DND-41 (cell line): ENCODE measurements around the gene HACD2.

Experiments used
- ATAC-seq: fragments of 200-7000 bp; cut with Tn5 transposase; 3 replicates; pipeline ENCODE4 v1.9.1; 2021; ENCODE audit warnings: low read depth; ENCODE audit not compliant: insufficient read depth
- DNase-seq: peaks from one replicate; pipeline ENCODE4 v3.0.0-alpha.2; 2020
- H2AFZ ChIP-seq: 2 replicates; pipeline ENCODE4 v1.6.0; 2012; ENCODE audit warnings: low read depth, low read length
- H3K27ac ChIP-seq: 2 replicates; pipeline ENCODE4 v1.5.1; 2012; ENCODE audit warnings: low read length, inconsistent platforms
- H3K27me3 ChIP-seq: fragments of 200-600 bp; sonication (generic); 2 replicates; pipeline ENCODE4 v1.6.0; 2012; ENCODE audit warnings: low read length, mild to moderate bottlenecking, inconsistent platforms; ENCODE audit not compliant: insufficient read depth, poor library complexity
- H3K36me3 ChIP-seq: 2 replicates; pipeline ENCODE4 v1.5.1; 2012; ENCODE audit warnings: low read length, inconsistent platforms; ENCODE audit not compliant: insufficient read depth
- H3K4me1 ChIP-seq: 2 replicates; pipeline ENCODE4 v1.5.1; 2012; ENCODE audit warnings: mild to moderate bottlenecking, low read length; ENCODE audit not compliant: insufficient read depth
- H3K4me2 ChIP-seq: 2 replicates; pipeline ENCODE4 v1.6.0; 2012; ENCODE audit warnings: mild to moderate bottlenecking, moderate library complexity, low read length, inconsistent platforms; ENCODE audit not compliant: insufficient read depth
- H3K4me3 ChIP-seq, 2 experiments: fragments of 200-600 bp in 1 of 2; shearing (Covaris generic) in 1 of 2; 2 replicates each; pipeline ENCODE4 v1.5.1; 2012 to 2016; ENCODE audit warnings: inconsistent platforms in 2 of 2, low read length in 2 of 2, mild to moderate bottlenecking in 2 of 2, low read depth in 1 of 2, moderate library complexity in 1 of 2
- H3K79me2 ChIP-seq: 2 replicates; pipeline ENCODE4 v1.6.0; 2012; ENCODE audit warnings: low read length, inconsistent platforms; ENCODE audit not compliant: insufficient read depth
- H3K9ac ChIP-seq: 2 replicates; pipeline ENCODE4 v1.6.0; 2012; ENCODE audit warnings: low read depth, mild to moderate bottlenecking, inconsistent platforms, low read length, moderate library complexity
- H3K9me3 ChIP-seq: 2 replicates; pipeline ENCODE4 v1.5.1; 2012; ENCODE audit warnings: low read length, moderate library complexity, mild to moderate bottlenecking, inconsistent platforms; ENCODE audit not compliant: insufficient read depth, severe bottlenecking
- H4K20me1 ChIP-seq: 2 replicates; pipeline ENCODE4 v1.6.0; 2012; ENCODE audit warnings: low read length; ENCODE audit not compliant: insufficient read depth
- EZH2 ChIP-seq: IDR thresholded peaks from 3 replicates; pipeline ENCODE4 v1.6.1; 2012; ENCODE audit warnings: borderline replicate concordance, low read depth, mild to moderate bottlenecking, moderate library complexity, low read length, inconsistent platforms; ENCODE audit not compliant: severe bottlenecking
- TF ChIP-seq, protein P1 (sequence below): IDR thresholded peaks from 2 replicates; pipeline ENCODE4 v1.5.1; 2012; ENCODE audit warnings: borderline replicate concordance, low read length, moderate library complexity, mild to moderate bottlenecking; ENCODE audit not compliant: poor library complexity, severe bottlenecking; ENCODE audit errors: extremely low read depth

The HACD2 gene

GRCh38 chr3:123511084-123511483 is 73.8 kb downstream of the HACD2 start:
- Histone ChIP-seq H3K9me3 (no peaks in the 10 kb centered on the region), H3K36me3 (peaks cover 13% of the 10 kb centered on the region; the same call in 1 of the 2 replicates), H3K79me2 (no peaks in the 10 kb centered on the region), H3K4me3 (no peak overlapping the region), H2AFZ (no peak overlapping the region), H3K9ac (no peak overlapping the region), H4K20me1 (no peaks in the 10 kb centered on the region), H3K27ac (no peak overlapping the region), H3K4me2 (no peak overlapping the region), H3K4me1 (no peaks in the 10 kb centered on the region), H3K27me3 (no peaks in the 10 kb centered on the region)
- TF ChIP-seq, protein P1, sequence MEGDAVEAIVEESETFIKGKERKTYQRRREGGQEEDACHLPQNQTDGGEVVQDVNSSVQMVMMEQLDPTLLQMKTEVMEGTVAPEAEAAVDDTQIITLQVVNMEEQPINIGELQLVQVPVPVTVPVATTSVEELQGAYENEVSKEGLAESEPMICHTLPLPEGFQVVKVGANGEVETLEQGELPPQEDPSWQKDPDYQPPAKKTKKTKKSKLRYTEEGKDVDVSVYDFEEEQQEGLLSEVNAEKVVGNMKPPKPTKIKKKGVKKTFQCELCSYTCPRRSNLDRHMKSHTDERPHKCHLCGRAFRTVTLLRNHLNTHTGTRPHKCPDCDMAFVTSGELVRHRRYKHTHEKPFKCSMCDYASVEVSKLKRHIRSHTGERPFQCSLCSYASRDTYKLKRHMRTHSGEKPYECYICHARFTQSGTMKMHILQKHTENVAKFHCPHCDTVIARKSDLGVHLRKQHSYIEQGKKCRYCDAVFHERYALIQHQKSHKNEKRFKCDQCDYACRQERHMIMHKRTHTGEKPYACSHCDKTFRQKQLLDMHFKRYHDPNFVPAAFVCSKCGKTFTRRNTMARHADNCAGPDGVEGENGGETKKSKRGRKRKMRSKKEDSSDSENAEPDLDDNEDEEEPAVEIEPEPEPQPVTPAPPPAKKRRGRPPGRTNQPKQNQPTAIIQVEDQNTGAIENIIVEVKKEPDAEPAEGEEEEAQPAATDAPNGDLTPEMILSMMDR = no peak
- no peak for TF ChIP-seq EZH2
- no peak for ATAC-seq
- DNase-seq = no peak

GRCh38 chr3:123508178-123508577 is 76.7 kb downstream of the HACD2 start:
- no peak overlapping the region for H3K9ac ChIP-seq
- no peak for ATAC-seq
- no peak for DNase-seq

DNA sequence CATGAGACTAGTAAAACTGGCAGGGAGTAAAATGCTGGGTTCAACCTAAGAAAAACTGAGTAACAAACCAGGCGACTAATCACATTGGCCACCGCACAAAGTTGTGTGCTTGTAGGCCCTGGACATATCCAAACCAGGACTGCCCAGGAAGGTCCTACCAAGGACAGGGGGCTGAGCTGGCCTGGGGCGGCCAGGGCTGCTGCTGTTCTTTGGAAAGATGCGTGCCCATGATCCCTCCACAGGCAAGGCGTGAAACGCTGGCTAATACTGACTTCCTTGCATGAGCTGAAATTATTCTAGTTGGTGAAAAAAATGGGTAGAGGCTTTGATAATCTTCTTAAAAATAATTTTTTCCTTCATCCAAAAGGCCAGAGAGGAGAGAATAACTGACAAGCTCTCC is 79.0 kb downstream of the HACD2 start:
- TF ChIP-seq, protein P1 = no peak
- TF ChIP-seq EZH2 = no peak
- no peaks in the 10 kb centered on the region for H3K9me3 ChIP-seq
- ATAC-seq (no peak), DNase-seq (no peak)
- no peaks in the 10 kb centered on the region for H3K27me3 ChIP-seq
- no peaks in the 10 kb centered on the region for H3K79me2 ChIP-seq
- H3K4me3 ChIP-seq = no peak overlapping the region
- no peak overlapping the region for H2AFZ ChIP-seq
- no peaks in the 10 kb centered on the region for H3K4me1 ChIP-seq
- no peak overlapping the region for H3K27ac ChIP-seq
- H3K36me3 ChIP-seq = 0 out of 2 replicates have a peak, but pooled peaks cover 2% of the 10 kb centered on the region
- no peak overlapping the region for H3K9ac ChIP-seq
- H4K20me1 ChIP-seq = no peaks in the 10 kb centered on the region
- H3K4me2 ChIP-seq = no peak overlapping the region

More at GRCh38 chr3:123508178-123508577, 76.7 kb downstream of the HACD2 start:
- Histone ChIP-seq H3K79me2 (no peaks in the 10 kb centered on the region), H3K36me3 (peaks cover 9% of the 10 kb centered on the region; the same call in 1 of the 2 replicates), H3K4me1 (no peaks in the 10 kb centered on the region), H3K4me3 (no peak overlapping the region), H3K4me2 (no peak overlapping the region), H2AFZ (no peak overlapping the region), H3K27me3 (no peaks in the 10 kb centered on the region), H3K9me3 (no peaks in the 10 kb centered on the region), H3K27ac (no peak overlapping the region), H4K20me1 (no peaks in the 10 kb centered on the region)
- TF ChIP-seq EZH2 = no peak
- TF ChIP-seq, protein P1 = no peak

DNA sequence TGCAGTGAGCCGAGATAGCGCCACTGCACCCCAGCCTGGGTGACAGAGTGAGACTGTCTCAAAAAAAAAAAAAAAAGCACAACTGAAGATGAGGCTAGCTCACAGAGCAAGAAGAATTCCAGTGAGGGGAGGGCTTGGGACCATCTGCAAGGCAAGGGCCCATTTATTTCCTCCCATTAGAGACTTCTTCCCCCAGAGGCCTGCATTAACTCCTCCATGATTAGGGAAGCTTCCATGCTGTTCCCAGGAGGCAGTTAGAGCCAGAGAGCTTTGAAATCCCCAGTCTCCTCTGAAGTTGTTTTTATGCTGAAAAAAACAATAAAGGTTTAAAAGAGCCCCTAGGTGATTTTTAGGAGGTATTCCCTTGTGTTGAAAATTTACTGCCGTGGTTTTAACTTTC is 81.7 kb downstream of the HACD2 start:
- Histone ChIP-seq H3K27me3 (no peaks in the 10 kb centered on the region), H3K4me3 (no peak overlapping the region), H3K79me2 (no peaks in the 10 kb centered on the region), H3K9ac (no peak overlapping the region), H2AFZ (no peak overlapping the region), H4K20me1 (no peaks in the 10 kb centered on the region), H3K36me3 (peaks cover 14% of the 10 kb centered on the region; the same call in 1 of the 2 replicates), H3K4me2 (no peak overlapping the region), H3K9me3 (no peaks in the 10 kb centered on the region), H3K27ac (no peak overlapping the region), H3K4me1 (no peaks in the 10 kb centered on the region)
- DNase-seq (no peak), ATAC-seq (no peak)
- TF ChIP-seq, protein P1 = no peak
- TF ChIP-seq EZH2 = no peak
